RWPE1 (cell line): ENCODE results near the gene RPL38.

Experiments used
- CTCF ChIA-PET: fragments of 350-600 bp; sonication (Branson Sonifier 250); formaldehyde crosslinking; extraction: SDS; loops from one replicate; lab custom pipeline; 2021; lab: Yijun Ruan, JAX
- POLR2A ChIA-PET: fragments of 400-600 bp; formaldehyde crosslinking; extraction: SDS; loops from one replicate; lab custom pipeline; 2020; ENCODE audit warnings: antibody characterized with exemption; ENCODE audit not compliant: low non-redundant PET; lab: Yijun Ruan, JAX
- DNase-seq: peaks from one replicate; pipeline ENCODE4 v3.0.0; 2012; ENCODE audit warnings: low spot score
- H3K27ac ChIP-seq: fragments of 450-650 bp; 2 replicates; pipeline ENCODE4 v1.5.1; 2017
- CTCF ChIP-seq: fragments of 450-650 bp; conservative IDR thresholded peaks from 2 replicates; pipeline ENCODE4 v1.5.1; 2017; ENCODE audit warnings: low read depth, mild to moderate bottlenecking

The RPL38 gene

GRCh38 chr17:74190154-74190553 lies 13.3 kb upstream of the RPL38 start:
- DNase-seq = peak; percentile 59
- no peak for TF ChIP-seq CTCF
- ChIA-PET CTCF (interaction anchor here (1.5 to 1.6 kb wide), 2 partner anchors 10 to 13 kb away, joined by 4 to 10 read pairs; partner anchors contain the start of gene RPL38), POLR2A (no interaction called here)
- H3K27ac ChIP-seq = no peak overlapping the region

DNA sequence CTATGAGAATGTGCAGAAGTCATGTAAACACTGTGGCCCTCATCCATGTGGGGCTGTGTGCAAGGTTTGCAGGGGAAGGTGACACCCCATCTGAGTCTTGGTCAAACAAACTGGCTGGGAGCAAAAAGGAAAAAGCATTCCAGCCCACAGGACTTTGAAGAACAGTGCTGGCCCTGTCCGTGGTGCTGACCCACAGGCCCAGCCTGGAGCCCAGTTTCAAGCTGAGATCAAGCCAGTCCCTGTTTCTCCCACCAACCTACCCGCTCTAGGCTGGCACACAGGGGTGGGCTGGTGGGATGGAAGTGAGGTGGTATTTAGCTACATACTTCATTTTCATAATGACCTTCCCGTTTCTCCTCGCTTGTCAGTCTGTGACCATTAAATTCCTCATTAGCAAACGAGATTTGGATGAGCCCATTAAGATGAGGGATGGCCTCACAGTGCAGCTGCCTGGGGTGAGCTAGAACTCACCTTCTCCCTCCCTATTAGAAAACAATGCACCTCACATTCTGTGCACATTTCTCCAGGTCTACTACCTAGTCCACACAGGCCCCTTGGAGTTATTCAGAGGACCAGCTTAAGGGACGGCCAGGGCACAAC lies 12.6 kb upstream of the RPL38 start:
- ChIA-PET POLR2A (no interaction called here), CTCF (interaction anchor here (0.6 to 1.2 kb wide), 2 partner anchors 9 to 16 kb away, joined by 5 to 9 read pairs; no protein-coding TSS in a partner anchor)
- peak; percentile 29 for DNase-seq

DNA sequence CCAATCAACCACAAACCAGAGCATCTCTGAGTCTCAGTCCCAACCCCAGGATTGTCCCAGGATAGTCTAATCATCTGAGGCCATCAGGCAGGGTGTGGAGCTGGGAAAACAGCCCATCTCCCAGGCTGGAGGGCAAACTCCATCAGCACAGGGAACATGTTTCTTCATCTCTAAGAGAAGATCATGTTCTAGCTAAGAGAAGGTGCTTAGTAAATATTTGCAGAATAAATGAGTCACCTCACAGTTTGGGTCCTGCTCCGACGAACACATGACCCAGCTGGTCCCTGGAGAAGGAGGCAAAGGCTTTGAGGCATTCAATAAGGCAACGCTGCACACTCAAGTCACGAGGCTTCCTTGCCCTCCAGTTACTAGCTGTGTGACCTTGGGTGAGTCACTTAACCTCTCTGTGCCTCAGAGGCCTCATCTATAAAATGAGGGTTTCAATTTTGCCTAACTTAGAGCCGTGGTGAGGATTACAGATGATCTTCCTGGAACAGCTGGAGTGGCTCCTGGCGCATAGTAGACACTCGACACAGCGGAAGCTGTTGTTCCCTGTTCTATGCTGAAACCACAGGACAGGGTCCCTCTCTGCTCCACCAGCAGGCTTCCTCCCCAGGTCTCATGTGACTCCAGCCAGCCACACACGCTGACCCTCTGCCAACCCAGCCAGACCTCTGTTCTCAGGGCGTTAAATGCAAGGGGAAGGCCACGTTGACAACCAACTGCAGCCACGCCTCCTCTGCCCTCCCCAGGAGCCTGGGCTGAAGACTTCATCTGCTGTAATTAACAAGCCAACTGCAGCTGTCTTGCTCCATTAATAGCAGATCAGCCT lies 10.3 kb upstream of the RPL38 start:
- ChIA-PET POLR2A (no interaction called here), CTCF (no interaction called here)
- DNase-seq = no peak
- peak overlapping the region; percentile 50 for H3K27ac ChIP-seq
- no peak for TF ChIP-seq CTCF

More for the DNA sequence above, 12.6 kb upstream of the RPL38 start:
- no peak overlapping the region for H3K27ac ChIP-seq
- TF ChIP-seq CTCF = no peak

GRCh38 chr17:74194682-74195081 lies 8.8 kb upstream of the RPL38 start:
- DNase-seq = no peak
- H3K27ac ChIP-seq = no peak overlapping the region
- ChIA-PET CTCF (no interaction called here), POLR2A (no interaction called here)
- no peak for TF ChIP-seq CTCF

DNA sequence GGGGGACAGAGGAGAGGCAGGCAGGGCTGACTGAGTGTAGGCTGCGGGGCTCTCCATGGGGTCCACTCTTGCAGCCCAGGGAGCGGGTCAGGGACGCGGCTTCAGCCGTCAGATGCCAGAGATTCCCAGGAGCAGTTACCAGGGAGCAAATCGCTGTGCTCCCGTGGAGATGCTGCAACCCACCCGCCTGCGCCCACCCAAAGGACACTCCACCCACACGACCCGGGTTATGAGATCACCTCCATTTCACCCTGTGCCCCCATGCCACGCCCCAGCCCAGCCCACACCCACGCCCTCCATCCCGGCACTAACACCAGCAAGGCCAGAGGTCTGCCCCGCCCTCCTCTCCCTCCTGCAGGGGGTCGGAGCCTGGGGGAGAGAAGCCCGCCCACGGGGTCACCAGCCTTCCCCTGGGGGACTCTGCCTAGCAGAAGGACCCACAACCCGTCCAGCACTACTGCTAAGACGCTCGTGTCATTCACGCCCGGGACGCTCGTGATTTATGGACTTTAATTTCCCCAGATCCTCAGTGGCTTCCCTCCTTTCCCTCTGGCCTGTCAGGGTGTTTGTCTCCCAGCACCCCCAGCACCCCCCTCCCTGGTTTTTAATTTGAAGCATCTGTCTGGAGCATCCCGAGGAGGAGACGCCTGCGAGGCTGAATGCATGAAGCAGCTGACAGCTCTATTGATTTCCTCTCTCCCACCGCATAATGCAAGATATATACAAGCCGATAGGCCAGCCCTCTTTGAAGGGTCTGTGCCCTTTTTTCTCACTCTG lies 6.7 kb upstream of the RPL38 start:
- H3K27ac ChIP-seq = no peak overlapping the region
- CTCF ChIA-PET = no interaction called here
- no peak for DNase-seq
- no peak for TF ChIP-seq CTCF
- POLR2A ChIA-PET = no interaction called here

DNA sequence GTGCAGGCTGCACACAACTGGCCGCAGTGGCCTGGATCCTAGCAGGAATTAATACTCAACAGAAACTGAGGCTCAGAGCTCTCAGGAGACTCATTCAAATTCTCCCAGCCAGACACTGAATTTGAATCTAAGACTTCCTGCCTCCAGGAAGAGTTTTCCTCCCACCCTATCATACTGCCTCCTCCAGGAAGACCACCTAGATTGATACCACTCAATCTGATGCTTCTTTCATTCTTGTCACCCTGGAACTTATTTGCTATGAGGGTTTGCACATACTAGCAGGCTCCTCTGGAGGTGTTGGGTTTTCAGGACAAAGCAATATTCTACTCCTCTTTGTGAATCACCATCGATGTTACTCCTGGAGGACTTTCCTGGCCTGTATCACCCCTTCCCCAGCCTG lies 5.7 kb upstream of the RPL38 start:
- no peak for DNase-seq
- TF ChIP-seq CTCF = no peak
- ChIA-PET CTCF (no interaction called here), POLR2A (no interaction called here)
- no peak overlapping the region for H3K27ac ChIP-seq
